Measurements from ENCODE around the gene CAMTA1. TPM values are rescaled to one million over a fixed set of nuclear protein-coding genes. Genes with fewer than 3 reads are reported as not detected.

Gene CAMTA1
- total RNA-seq, 4 donors from 2014 or later, result 86.3 to 170 (median 132) TPM

DNA sequence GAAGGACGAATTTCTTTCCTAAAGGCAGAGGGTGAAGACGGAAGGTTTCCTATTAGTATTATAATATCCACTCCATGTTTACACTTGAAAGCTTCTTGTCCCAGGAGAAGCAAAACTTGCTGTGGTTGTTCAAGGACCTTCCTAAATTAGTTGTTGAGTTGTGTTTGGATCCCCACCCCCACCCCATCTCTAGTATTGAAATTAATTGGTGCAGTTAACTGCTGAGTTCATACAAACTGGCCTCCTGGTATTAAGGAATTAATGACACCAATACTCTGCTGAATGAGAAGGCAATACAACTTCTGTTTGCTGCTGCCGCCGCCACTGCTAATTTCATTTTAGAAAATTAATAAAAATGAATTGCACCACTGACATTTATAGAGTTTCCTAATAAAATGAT is 308.8 kb downstream of the CAMTA1 start:
- H3K4me3 ChIP-seq, result no peak overlapping the region
- ATAC-seq, result no peak
- peaks cover 61% of the 10 kb centered on the region for H3K27me3 ChIP-seq
- WGBS, 2 donors (ENCODE audit: low coverage in 1 of 2), result 60 to 77% methylated on average over 2 to 3 of the region's 4 CpGs
- H3K27ac ChIP-seq, result no peak overlapping the region
- no peaks in the 10 kb centered on the region for H3K36me3 ChIP-seq
- no peaks in the 10 kb centered on the region for H3K9me3 ChIP-seq
- TF ChIP-seq EP300 (IDR thresholded peaks at IDR 0.05) (no peak), POLR2AphosphoS5 (IDR thresholded peaks at IDR 0.05) (no peak), POLR2A (IDR thresholded peaks at IDR 0.05) (no peak), CTCF (IDR thresholded peaks at IDR 0.05) (no peak)
- H3K4me1 ChIP-seq, result no peaks in the 10 kb centered on the region

DNA sequence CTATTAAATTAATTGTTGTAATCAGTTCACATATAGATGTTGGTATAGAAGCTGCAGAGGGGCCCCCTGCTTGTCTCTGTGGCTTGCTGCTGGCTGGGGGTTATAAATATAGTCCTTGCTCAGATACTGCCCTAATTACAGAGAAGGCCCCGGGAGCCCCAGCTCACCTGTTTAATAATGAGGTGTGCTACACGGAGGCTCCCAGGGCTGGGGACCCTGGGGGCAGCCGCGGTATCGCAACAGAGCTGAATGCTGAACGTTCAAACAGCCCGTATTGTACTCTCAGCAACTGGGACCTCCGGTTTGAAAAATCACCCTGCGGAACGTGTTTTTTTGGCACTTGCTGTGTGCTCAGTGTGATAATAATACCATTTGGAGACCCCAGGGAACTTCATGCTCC is 309.3 kb downstream of the CAMTA1 start:
- H3K27ac ChIP-seq, result no peak overlapping the region
- no peak for TF ChIP-seq POLR2AphosphoS5 (IDR thresholded peaks at IDR 0.05)
- no peak for TF ChIP-seq EP300 (IDR thresholded peaks at IDR 0.05)
- TF ChIP-seq CTCF (IDR thresholded peaks at IDR 0.05), result no peak
- TF ChIP-seq POLR2A (IDR thresholded peaks at IDR 0.05), result no peak
- H3K9me3 ChIP-seq, result no peaks in the 10 kb centered on the region
- H3K4me3 ChIP-seq, result no peak overlapping the region
- H3K27me3 ChIP-seq, result peaks cover 64% of the 10 kb centered on the region
- WGBS, 2 donors (ENCODE audit: low coverage in 1 of 2), result 43 to 67% methylated on average over 4 to 9 of the region's 10 CpGs
- H3K36me3 ChIP-seq, result no peaks in the 10 kb centered on the region
- ATAC-seq, result no peak
- H3K4me1 ChIP-seq, result no peaks in the 10 kb centered on the region

- 92 to 93% methylated on average over 5 to 9 of the region's 12 CpGs for WGBS, 2 donors (ENCODE audit: low coverage in 1 of 2)
- ATAC-seq, result no peak
Measured at GRCh38 chr1:7095343-7095964, 310.2 kb downstream of the CAMTA1 start.

GRCh38 chr1:7097938-7098592 is 312.8 kb downstream of the CAMTA1 start:
- H3K9me3 ChIP-seq, result no peaks in the 10 kb centered on the region
- peaks cover 81% of the 10 kb centered on the region for H3K27me3 ChIP-seq
- no peak overlapping the region for H3K4me3 ChIP-seq
- no peak for ATAC-seq
- no peaks in the 10 kb centered on the region for H3K4me1 ChIP-seq
- WGBS, 2 donors (ENCODE audit: low coverage in 1 of 2), result 73 to 88% methylated on average over 15 of the region's 21 CpGs
- TF ChIP-seq POLR2AphosphoS5 (IDR thresholded peaks at IDR 0.05) (no peak), CTCF (IDR thresholded peaks at IDR 0.05) (no peak), POLR2A (IDR thresholded peaks at IDR 0.05) (no peak), EP300 (IDR thresholded peaks at IDR 0.05) (no peak)
- H3K36me3 ChIP-seq, result no peaks in the 10 kb centered on the region
- H3K27ac ChIP-seq, result no peak overlapping the region

More at GRCh38 chr1:7095343-7095964, 310.2 kb downstream of the CAMTA1 start:
- Histone ChIP-seq H3K27ac (no peak overlapping the region), H3K36me3 (no peaks in the 10 kb centered on the region), H3K4me1 (no peaks in the 10 kb centered on the region), H3K27me3 (peaks cover 73% of the 10 kb centered on the region), H3K4me3 (no peak overlapping the region), H3K9me3 (no peaks in the 10 kb centered on the region)
- TF ChIP-seq EP300 (IDR thresholded peaks at IDR 0.05) (no peak), POLR2A (IDR thresholded peaks at IDR 0.05) (no peak), POLR2AphosphoS5 (IDR thresholded peaks at IDR 0.05) (no peak), CTCF (IDR thresholded peaks at IDR 0.05) (no peak)

GRCh38 chr1:7098641-7099040 is 313.4 kb downstream of the CAMTA1 start:
- Histone ChIP-seq H3K4me3 (no peak overlapping the region), H3K27ac (no peak overlapping the region), H3K4me1 (no peaks in the 10 kb centered on the region), H3K9me3 (no peaks in the 10 kb centered on the region), H3K36me3 (no peaks in the 10 kb centered on the region), H3K27me3 (peaks cover 77% of the 10 kb centered on the region)
- 80 to 100% methylated on average over 1 to 2 of the region's 7 CpGs for WGBS, 2 donors (ENCODE audit: low coverage in 1 of 2)
- ATAC-seq, result no peak
- no peak for TF ChIP-seq CTCF (IDR thresholded peaks at IDR 0.05)
- TF ChIP-seq EP300 (IDR thresholded peaks at IDR 0.05), result no peak
- TF ChIP-seq POLR2AphosphoS5 (IDR thresholded peaks at IDR 0.05), result no peak
- no peak for TF ChIP-seq POLR2A (IDR thresholded peaks at IDR 0.05)
